Fibroblast of lung (primary cell): ENCODE results near the gene DNMT3A.

Experiments
- EZH2 ChIP-seq: IDR thresholded peaks from 2 replicates; pipeline ENCODE4 v1.5.1; 2012; ENCODE audit warnings: low read length, control low read depth, mild to moderate bottlenecking; ENCODE audit errors: missing control alignments
- TF ChIP-seq, protein P1 (sequence below), 2 donors: IDR thresholded peaks in 1 of 2; conservative IDR thresholded peaks in 1 of 2; 1 replicate in 1 of 2; 2 replicates in 1 of 2; pipeline ENCODE4 v1.5.1; 2011 to 2012; ENCODE audit warnings: low read length in 2 of 2, control low read depth in 1 of 2, inconsistent platforms in 1 of 2, low read depth in 1 of 2, mild to moderate bottlenecking in 1 of 2

DNA sequence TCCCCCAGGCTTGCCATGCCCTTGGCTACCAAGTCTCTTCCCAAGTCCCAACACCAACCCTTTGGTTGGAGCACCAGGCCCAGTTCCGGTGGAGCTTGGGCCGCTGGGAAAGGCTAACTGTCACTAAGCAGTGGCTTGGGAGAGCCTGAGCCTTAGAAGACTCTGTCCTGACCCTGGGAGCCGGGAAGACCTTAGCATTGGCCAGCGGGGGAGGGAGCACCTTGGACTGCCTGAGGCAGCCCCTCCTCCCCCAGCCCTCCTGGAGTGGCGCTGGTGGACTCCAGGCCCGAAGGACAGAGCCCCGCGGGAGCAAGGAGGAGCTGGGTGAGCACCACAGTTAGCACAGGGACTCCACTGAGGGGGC lies 110.8 kb downstream of the DNMT3A start:
- no peak for TF ChIP-seq EZH2
- TF ChIP-seq, protein P1, sequence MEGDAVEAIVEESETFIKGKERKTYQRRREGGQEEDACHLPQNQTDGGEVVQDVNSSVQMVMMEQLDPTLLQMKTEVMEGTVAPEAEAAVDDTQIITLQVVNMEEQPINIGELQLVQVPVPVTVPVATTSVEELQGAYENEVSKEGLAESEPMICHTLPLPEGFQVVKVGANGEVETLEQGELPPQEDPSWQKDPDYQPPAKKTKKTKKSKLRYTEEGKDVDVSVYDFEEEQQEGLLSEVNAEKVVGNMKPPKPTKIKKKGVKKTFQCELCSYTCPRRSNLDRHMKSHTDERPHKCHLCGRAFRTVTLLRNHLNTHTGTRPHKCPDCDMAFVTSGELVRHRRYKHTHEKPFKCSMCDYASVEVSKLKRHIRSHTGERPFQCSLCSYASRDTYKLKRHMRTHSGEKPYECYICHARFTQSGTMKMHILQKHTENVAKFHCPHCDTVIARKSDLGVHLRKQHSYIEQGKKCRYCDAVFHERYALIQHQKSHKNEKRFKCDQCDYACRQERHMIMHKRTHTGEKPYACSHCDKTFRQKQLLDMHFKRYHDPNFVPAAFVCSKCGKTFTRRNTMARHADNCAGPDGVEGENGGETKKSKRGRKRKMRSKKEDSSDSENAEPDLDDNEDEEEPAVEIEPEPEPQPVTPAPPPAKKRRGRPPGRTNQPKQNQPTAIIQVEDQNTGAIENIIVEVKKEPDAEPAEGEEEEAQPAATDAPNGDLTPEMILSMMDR (conservative IDR thresholded peaks at IDR 0.05 in 1 of 2, IDR thresholded peaks at IDR 0.05 in 1 of 2; ENCODE audit: low read depth in 1 of 2, low read length in 2 of 2) = no peak
